GM21360 (cell line): ENCODE measurements around the gene GLMP.

Source experiments
- ATAC-seq: cut with Tn5 transposase; IDR thresholded peaks from one replicate; pipeline ENCODE4 v1.9.1; 2021; ENCODE audit warnings: mild to moderate bottlenecking, moderate library complexity; ENCODE audit not compliant: unreplicated experiment

GLMP gene

DNA sequence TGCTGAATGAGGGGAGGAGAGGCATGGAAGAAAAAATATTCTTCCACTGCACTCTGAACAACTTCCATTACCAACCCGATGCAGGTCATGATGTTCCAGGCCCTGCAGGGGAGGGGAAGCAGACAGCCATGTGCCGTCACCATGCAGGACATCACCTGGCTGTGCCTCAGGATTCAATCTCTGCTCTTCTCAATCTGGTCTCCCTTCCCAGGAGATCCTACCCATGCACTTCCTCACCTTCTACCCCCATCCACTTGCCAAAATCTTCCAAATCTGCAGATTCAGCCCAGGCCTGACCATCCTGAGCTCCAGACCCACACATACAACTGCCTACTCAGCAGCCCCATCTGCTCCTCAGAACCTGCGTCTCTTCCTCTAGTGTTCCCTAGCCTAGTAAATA lies 41.8 kb downstream of the GLMP start:
- ATAC-seq: no peak

DNA sequence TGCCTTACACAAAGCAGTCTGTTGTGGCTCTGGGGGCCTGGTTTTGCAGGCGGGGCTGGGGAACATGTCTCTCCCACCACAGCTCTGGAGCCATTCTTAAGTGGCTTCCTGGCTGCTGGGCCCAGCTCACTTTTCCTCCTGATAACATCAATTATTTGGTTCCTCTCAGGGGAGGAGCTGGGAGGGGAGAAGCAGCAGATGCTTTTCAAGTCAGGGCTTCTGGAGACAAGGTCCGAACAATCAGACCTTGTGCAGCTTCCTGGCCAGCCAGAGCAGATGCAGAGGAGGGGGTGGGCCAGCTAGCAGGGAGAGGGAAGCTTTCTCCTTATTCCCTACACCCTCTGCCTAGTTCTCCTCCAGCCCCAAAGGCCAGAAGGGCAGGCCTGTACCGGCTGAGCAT lies 44.0 kb downstream of the GLMP start:
- ATAC-seq: no peak

GRCh38 chr1:156249593-156249992 lies 45.9 kb downstream of the GLMP start:
- no peak for ATAC-seq

DNA sequence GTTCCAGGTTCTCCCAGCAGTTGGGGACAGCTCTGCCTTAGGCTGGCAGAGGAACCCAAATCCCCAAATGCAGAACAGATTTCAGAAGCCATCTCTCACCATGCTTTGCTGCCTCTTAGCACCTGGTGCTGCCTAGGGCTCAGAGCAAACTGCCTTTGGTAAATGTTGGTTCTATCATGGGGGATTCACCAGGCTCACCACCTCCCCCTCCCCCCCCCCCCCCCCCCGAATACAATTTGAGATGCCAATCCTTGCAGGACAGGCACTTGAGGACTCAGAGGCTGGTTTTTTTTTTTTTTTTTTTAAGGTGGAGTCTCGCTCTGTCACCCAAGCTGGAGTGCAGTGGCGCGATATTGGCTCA lies 47.2 kb downstream of the GLMP start:
- ATAC-seq: no peak

GRCh38 chr1:156247460-156248322 lies 47.8 kb downstream of the GLMP start, which contains the start of gene PAQR6:
Gene PAQR6 (minus strand): TSS chr1:156248056. CDS start chr1:156246731, 1,325 bp downstream.
- no peak for ATAC-seq

DNA sequence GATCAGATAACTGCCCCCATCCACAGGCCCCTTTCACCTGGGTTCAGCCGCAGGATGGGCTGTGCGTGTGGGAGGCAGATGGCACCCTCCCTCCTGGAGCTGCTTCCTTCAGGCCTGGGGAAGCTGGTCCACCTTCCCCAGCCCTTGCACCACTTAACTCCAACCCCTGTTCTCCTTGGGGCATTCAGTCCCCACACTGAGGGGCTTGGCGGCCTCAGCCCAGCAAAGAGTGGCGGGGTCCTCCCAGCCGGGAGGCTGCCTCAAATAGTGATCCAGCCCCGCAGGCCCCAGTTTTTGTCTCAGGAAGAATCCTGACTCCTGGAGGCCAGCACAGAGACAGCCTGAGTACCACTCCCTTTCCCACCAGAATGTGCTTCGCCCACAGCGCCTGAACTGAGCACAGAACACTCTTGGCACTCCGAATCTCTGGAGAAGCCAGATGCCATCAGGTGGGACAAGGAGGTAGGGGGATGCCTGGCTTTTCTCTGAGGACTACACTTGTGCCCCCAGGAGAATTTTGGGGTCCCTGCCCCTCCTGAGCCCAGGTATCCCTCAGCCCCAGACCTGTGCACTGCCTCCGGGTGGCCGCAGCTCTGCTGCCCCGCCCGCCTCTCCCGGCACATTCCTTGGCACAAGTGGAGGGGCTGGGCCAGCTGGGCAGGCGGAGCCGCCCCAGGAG lies 48.6 kb downstream of the GLMP start:
- ATAC-seq: no peak

DNA sequence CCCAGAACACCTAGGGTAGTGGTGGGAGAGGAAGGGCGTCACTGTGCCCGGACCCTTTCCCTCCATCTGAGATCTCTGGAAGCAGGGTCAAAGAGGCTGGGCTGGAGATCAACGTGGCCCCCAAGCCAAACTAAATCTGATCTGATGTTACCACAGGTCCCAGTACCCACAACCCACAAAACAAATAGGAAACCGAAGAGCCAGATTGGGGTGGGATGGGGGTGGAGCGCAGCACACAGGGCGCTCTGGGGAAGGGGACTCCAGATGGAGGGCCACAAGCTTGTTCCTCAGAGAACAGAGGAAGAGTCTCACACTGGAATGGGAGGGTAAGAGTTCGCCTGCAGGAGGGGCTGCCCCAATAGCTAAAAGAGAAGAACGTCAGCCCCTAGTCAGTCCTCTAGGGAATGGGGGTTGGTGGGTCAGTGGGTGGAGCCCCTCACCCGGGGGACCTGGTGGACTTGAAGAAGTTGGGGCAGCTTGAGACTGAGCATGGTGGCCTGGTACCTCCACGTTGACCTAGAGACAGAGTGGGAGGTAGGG lies 49.2 kb downstream of the GLMP start:
- ATAC-seq: no peak

DNA sequence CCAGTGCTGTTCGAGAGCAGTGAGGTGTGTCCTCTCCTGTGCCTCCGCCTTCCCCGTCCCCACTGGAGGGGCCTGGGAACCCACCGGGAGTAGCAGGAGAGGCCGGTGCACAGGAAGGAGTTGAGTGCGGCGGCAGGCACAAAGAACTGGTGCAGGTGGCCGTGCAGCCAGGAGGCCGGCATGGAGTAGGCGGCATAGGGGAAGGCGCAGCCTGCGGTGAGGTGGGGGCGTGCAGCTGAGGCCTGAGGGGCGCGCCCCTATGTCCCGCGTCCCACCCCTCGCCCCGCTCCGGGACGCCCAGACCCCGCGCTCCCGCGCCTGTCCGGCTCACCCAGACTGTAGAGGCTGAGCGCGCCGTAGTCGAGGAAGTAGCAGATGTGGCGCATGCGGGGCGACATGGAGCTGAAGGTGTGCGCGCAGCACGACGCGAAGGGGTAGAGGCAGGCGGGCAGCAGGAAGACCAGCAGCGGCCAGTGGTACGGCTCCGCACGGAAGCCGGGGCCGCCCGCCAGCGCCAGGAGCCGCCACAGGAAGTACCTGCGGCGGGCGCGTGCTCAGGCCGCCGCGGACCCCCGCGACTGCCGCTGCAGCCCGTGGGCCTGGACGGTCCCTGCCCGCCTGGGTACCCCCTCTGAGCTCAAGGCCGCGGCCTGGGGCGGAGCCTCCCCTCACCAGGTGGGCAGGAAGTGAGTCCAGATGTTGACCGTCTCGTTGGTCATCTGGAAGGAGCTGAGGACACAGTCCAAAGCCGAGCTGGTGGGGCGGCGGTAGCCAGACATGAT lies 49.8 kb downstream of the GLMP start:
- no peak for ATAC-seq

GRCh38 chr1:156244712-156245111 lies 50.8 kb downstream of the GLMP start:
- ATAC-seq: no peak

- no peak for ATAC-seq
Observed at GRCh38 chr1:156244126-156244525, 51.4 kb downstream of the GLMP start.

DNA sequence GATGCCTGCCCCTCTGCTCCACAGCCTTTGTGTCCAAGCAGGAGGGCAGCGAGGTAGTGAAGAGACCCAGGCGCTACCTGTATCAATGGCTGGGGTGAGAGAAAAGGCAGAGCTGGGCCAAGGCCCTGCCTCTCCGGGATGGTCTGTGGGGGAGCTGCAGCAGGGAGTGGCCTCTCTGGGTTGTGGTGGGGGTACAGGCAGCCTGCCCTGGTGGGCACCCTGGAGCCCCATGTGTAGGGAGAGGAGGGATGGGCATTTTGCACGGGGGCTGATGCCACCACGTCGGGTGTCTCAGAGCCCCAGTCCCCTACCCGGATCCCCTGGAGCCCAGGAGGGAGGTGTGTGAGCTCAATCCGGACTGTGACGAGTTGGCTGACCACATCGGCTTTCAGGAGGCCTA lies 52.7 kb downstream of the GLMP start:
- ATAC-seq: no peak
